ENCODE measurements around the gene PLEKHM3. TPM values are rescaled to one million over a fixed set of nuclear protein-coding genes. Genes with fewer than 3 reads are reported as not detected.

Gene PLEKHM3
- total and polyA plus RNA-seq, 2 of the 4 experiments (the other 2 are of a cell fraction) = 2.4 to 11.3 TPM

DNA sequence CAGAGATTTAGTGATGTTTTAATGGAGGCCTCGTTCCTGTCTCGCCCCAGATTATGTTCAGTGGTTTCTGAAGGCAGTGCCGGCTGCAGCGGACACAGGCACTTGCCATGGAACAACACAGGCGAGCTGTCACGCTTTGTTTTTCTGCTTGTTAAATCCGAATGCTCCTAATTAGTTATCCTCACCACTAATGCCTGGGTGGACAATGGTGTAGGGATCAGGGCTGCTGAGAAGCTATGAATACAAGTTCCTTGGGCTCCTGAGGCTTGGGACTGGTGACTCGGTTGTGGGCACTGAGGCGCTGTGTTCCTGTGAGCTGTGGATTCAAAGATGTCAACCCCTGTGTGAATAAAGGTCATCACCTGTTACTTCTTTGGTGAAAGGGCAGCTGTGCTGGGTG lies 123.5 kb downstream of the PLEKHM3 start:
- in situ Hi-C loops (cut with MboI; ENCODE audit: low sequenced_read_pairs) = no loop called here
- intact Hi-C loops (cut with micrococcal nuclease) = no loop called here

More for the DNA sequence above, 123.5 kb downstream of the PLEKHM3 start:
- Histone ChIP-seq H4K5ac (ENCODE audit: low read depth, low read length) (no peak overlapping the region), H3K4ac (ENCODE audit: low read depth, low read length) (no peak overlapping the region), H2BK20ac (ENCODE audit: low read depth, low read length) (no peak overlapping the region), H3K36me3 (ENCODE audit: control insufficient read depth, insufficient read depth, low read length) (peaks cover 4% of the 10 kb centered on the region; the same call in 1 of the 2 replicates), H3K27ac (ENCODE audit: insufficient read depth, low read length) (no peak overlapping the region), H3K79me1 (ENCODE audit: low read depth in 1 of 2, low read length in 2 of 2) (no peaks in the 10 kb centered on the region; a peak in 1 of 4 replicates), H2BK120ac (ENCODE audit: low read depth, low read length) (no peak overlapping the region), H3K9me3 (ENCODE audit: control insufficient read depth, insufficient read depth, low read length) (no peaks in the 10 kb centered on the region), H2AK9ac (replicated peaks; ENCODE audit: low read depth, low read length, poor library complexity) (no peak overlapping the region), H3K9me1 (ENCODE audit: insufficient read depth, low read length) (no peaks in the 10 kb centered on the region; the same call in 1 of the 2 replicates), H3K27me3 (ENCODE audit: control insufficient read depth, insufficient read depth, low read length) (no peaks in the 10 kb centered on the region), H2AK5ac (ENCODE audit: low read depth, low read length) (no peak overlapping the region), H4K8ac (ENCODE audit: low read depth in 2 of 2, low read length in 2 of 2) (no peak overlapping the region), H2BK15ac (ENCODE audit: low read depth, low read length) (no peak overlapping the region), H3K14ac (replicated peaks; ENCODE audit: low read depth, low read length) (no peak overlapping the region), H4K20me1 (ENCODE audit: insufficient read depth, low read length) (no peaks in the 10 kb centered on the region), H2BK5ac (ENCODE audit: low read depth, low read length, poor library complexity, severe bottlenecking) (no peak overlapping the region), H3K4me3 (ENCODE audit: insufficient read depth, low read depth, low read length) (no peak overlapping the region), H4K91ac (ENCODE audit: insufficient read depth, low read depth, low read length) (no peak overlapping the region), H2AFZ (replicated peaks; ENCODE audit: low read length, poor library complexity) (no peak overlapping the region), H3K23ac (ENCODE audit: low read depth, low read length) (no peak overlapping the region), H3K18ac (ENCODE audit: low read depth, low read length) (no peak overlapping the region), H3K4me2 (ENCODE audit: low read depth, low read length) (no peak overlapping the region), H3K4me1 (ENCODE audit: control insufficient read depth, insufficient read depth, low read length) (no peaks in the 10 kb centered on the region; the same call in 1 of the 2 replicates), H3K9ac (ENCODE audit: low read depth, low read length) (no peak overlapping the region), H3K56ac (ENCODE audit: extremely low read depth, insufficient read depth, low read length) (no peak overlapping the region)
- BruUV-seq (replicated peaks) = no TSS peak
- ATAC-seq (ENCODE audit: low read depth) (no peak), DNase-seq (no peak)
- TF ChIP-seq MXI1 (IDR thresholded peaks at IDR 0.05; ENCODE audit: borderline replicate concordance, low read depth, low read length) (no peak), RFX5 (IDR thresholded peaks at IDR 0.05; ENCODE audit: low read depth, low read length) (no peak), SMC3 (IDR thresholded peaks at IDR 0.05; ENCODE audit: low read depth, low read length) (no peak), CEBPB (IDR thresholded peaks at IDR 0.05; ENCODE audit: low read depth, low read length) (no peak), CHD1 (IDR thresholded peaks at IDR 0.05; ENCODE audit: low read depth, low read length) (no peak), RAD21 (IDR thresholded peaks at IDR 0.05; ENCODE audit: low read length) (no peak), POLR2A (IDR thresholded peaks at IDR 0.05; ENCODE audit: low read depth, low read length) (no peak), MAZ (IDR thresholded peaks at IDR 0.05; ENCODE audit: borderline replicate concordance, low read depth, low read length) (no peak), MAFK (IDR thresholded peaks at IDR 0.05; ENCODE audit: low read depth, low read length) (no peak)
- TF ChIP-seq, protein P1, sequence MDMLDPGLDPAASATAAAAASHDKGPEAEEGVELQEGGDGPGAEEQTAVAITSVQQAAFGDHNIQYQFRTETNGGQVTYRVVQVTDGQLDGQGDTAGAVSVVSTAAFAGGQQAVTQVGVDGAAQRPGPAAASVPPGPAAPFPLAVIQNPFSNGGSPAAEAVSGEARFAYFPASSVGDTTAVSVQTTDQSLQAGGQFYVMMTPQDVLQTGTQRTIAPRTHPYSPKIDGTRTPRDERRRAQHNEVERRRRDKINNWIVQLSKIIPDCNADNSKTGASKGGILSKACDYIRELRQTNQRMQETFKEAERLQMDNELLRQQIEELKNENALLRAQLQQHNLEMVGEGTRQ (IDR thresholded peaks at IDR 0.05; ENCODE audit: low read depth, low read length) = no peak
- ChIA-PET CTCF (no interaction called here), POLR2A (ENCODE audit: unreplicated experiment) (no interaction called here)
- dilution Hi-C loops (cut with HindIII; ENCODE audit: low sequenced_read_pairs, unreplicated experiment) = no loop called here
- no CpG with 5 or more reads among the region's 9 CpGs for WGBS, 2 experiments (ENCODE audit: extremely low coverage in 2 of 2, insufficient read length in 1 of 2)

All from IMR-90 (cell line).